ENCODE data around the gene SMIM28. TPM values are rescaled to one million over a fixed set of nuclear protein-coding genes. Genes with fewer than 3 reads are reported as not detected.

The SMIM28 gene
- total and polyA plus RNA-seq, 9 of the 15 experiments (the other 6 are each of a cell fraction or from before 2014, with no cell fraction given), result not detected

- Histone ChIP-seq H3K79me2 (ENCODE audit: control insufficient read depth, insufficient read depth, low read length) (peaks cover 11% of the 10 kb centered on the region; the same call in 2 of the 3 replicates), H4K20me1 (replicated peaks; ENCODE audit: control insufficient read depth, insufficient read depth, low read length) (no peaks in the 10 kb centered on the region), H3K9me1 (ENCODE audit: control insufficient read depth, insufficient read depth, low read length) (no peaks in the 10 kb centered on the region), H3K9me3 (replicated peaks; ENCODE audit: control insufficient read depth, insufficient read depth, low read depth, low read length) (no peaks in the 10 kb centered on the region), H3K4me1 (replicated peaks in 1 of 2; ENCODE audit: control insufficient read depth in 2 of 2, insufficient read depth in 2 of 2, low read length in 2 of 2) (peaks cover 10 to 23% of the 10 kb centered on the region in 2 experiments), H3K36me3 (ENCODE audit: control insufficient read depth, insufficient read depth, low read length) (peaks cover 33% of the 10 kb centered on the region), H3K27me3 (ENCODE audit: control insufficient read depth in 2 of 2, insufficient read depth in 2 of 2, low read length in 2 of 2) (no peaks in the 10 kb centered on the region), H3K4me3 (peak within 1 kb of the TSS; percentile 58), H3K9ac (ENCODE audit: insufficient read depth in 1 of 2, low read depth in 2 of 2, low read length in 2 of 2) (peak within 1 kb of the TSS; percentile 91 to 96), H2AFZ (ENCODE audit: low read depth, low read length) (peak within 1 kb of the TSS; percentile 99), H3K27ac (ENCODE audit: extremely low read depth, low read depth, low read length) (peak within 1 kb of the TSS; percentile 87), H3K4me2 (ENCODE audit: insufficient read depth, low read length) (peak within 1 kb of the TSS; percentile 92)
- ATAC-seq (peak; percentile 95), DNase-seq (ENCODE audit: extremely low read depth in 1 of 4, low spot score in 3 of 4) (peak; percentile 96 to 98 (median 98)), FAIRE-seq (peak; percentile 67)
- no TSS peak for BruUV-seq (replicated peaks)
- in situ Hi-C loops (cut with MboI) (no loop called here), intact Hi-C loops (cut with micrococcal nuclease) (loop anchor here (5.0 kb wide), 2 partner anchors 117 to 402 kb away; no protein-coding TSS in a partner anchor)
- CTCF ChIA-PET (ENCODE audit: low intra/inter-chr PET ratio), result interaction anchor here (0.5 to 0.6 kb wide), 2 partner anchors 110 to 114 kb away, joined by 3 read pairs; no protein-coding TSS in a partner anchor
- POLR2A ChIA-PET, result interaction anchor here (0.6 to 1.4 kb wide), 8 partner anchors 11 to 933 kb away, joined by 3 to 8 read pairs (median 3); no protein-coding TSS in a partner anchor
- 1% methylated on average over 82 of the region's 92 CpGs for WGBS (ENCODE audit: insufficient coverage, low coverage, missing lambda C conversion rate)
- peak; percentile 59; the same call in 1 of the 2 replicates for TF ChIP-seq ZNF592 (IDR thresholded peaks at IDR 0.05)
- no peak for TF ChIP-seq POLR2AphosphoS2 (IDR thresholded peaks at IDR 0.05; ENCODE audit: low read length)
- TF ChIP-seq RBM22 (IDR thresholded peaks at IDR 0.05; ENCODE audit: low read depth, low read length, poor library complexity, severe bottlenecking), result no peak
- no peak for TF ChIP-seq YBX1 (IDR thresholded peaks at IDR 0.05)
- no peak for TF ChIP-seq FOXA3 (CRISPR knock-in tag; conservative IDR thresholded peaks at IDR 0.05 in 1 of 2, IDR thresholded peaks at IDR 0.05 in 1 of 2)
- no peak for TF ChIP-seq DIDO1 (tag; IDR thresholded peaks at IDR 0.05; ENCODE audit: low read depth)
- peak; percentile 43 for TF ChIP-seq PRDM10 (IDR thresholded peaks at IDR 0.05; ENCODE audit: partially characterized antibody)
- no peak for TF ChIP-seq XRCC3 (IDR thresholded peaks at IDR 0.05)
- no peak for TF ChIP-seq ZNF57 (CRISPR knock-in tag; IDR thresholded peaks at IDR 0.05)
- TF ChIP-seq EP400 (IDR thresholded peaks at IDR 0.05), result peak; percentile 54; the same call in 1 of the 2 replicates
- peak; percentile 34; the same call in 1 of the 2 replicates for TF ChIP-seq CBFA2T3 (IDR thresholded peaks at IDR 0.05)
- TF ChIP-seq ZNF23 (CRISPR knock-in tag; IDR thresholded peaks at IDR 0.05), result no peak
These were observed 26.3 kb downstream of the SMIM28 start, which contains the start of gene HEBP2 for GRCh38 chr6:138403801-138404665. TSS of gene HEBP2 (plus strand) at chr6:138404223. CDS start at chr6:138404496, 273 bp downstream.
